ENCODE measurements around the gene EEF2. TPM values are rescaled to one million over a fixed set of nuclear protein-coding genes. Genes with fewer than 3 reads are reported as not detected.
A peak's percentile ranks its signal among the peaks of the same experiment; 100 is the strongest.

Gene EEF2
- 1,000 to 10,000 TPM; 1,701 to 2,714 (median 2,440) TPM for total RNA-seq

- Histone ChIP-seq H3K9me3 (no peaks in the 10 kb centered on the region), H3K27me3 (no peaks in the 10 kb centered on the region), H3K36me3 (peaks cover 0 to 43% of the 10 kb centered on the region in 2 donors), H3K27ac (peak within 1 kb of the TSS; percentile 89 to 100 (median 92)), H3K4me3 (peak within 1 kb of the TSS; percentile 79 to 99 (median 80)), H3K4me1 (peaks cover 39 to 44% of the 10 kb centered on the region in 2 donors)
- DNase-seq = peak; percentile 77 to 86
- TF ChIP-seq, protein P1, sequence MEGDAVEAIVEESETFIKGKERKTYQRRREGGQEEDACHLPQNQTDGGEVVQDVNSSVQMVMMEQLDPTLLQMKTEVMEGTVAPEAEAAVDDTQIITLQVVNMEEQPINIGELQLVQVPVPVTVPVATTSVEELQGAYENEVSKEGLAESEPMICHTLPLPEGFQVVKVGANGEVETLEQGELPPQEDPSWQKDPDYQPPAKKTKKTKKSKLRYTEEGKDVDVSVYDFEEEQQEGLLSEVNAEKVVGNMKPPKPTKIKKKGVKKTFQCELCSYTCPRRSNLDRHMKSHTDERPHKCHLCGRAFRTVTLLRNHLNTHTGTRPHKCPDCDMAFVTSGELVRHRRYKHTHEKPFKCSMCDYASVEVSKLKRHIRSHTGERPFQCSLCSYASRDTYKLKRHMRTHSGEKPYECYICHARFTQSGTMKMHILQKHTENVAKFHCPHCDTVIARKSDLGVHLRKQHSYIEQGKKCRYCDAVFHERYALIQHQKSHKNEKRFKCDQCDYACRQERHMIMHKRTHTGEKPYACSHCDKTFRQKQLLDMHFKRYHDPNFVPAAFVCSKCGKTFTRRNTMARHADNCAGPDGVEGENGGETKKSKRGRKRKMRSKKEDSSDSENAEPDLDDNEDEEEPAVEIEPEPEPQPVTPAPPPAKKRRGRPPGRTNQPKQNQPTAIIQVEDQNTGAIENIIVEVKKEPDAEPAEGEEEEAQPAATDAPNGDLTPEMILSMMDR (IDR thresholded peaks at IDR 0.05 in 4 of 5, conservative IDR thresholded peaks at IDR 0.05 in 1 of 5) = peak in 1 of 5 experiments; percentile 28
- peak; percentile 100 for TF ChIP-seq POLR2A (IDR thresholded peaks at IDR 0.05)
- intact Hi-C loops (cut with DNase I; ENCODE audit: low total_unique reads) = loop anchor here (1.0 to 10.0 kb wide), 7 partner anchors 14 to 360 kb away; partner anchors contain the start of genes ANKRD24, DAPK3, MAP2K2 and MPND
- in situ Hi-C loops (cut with MboI; ENCODE audit: low sequenced_read_pairs in 4 of 4) = loop anchor here in 1 of 4 donors (10.0 kb wide), 1 partner anchor 80 kb away; the partner anchor contains the start of gene ZBTB7A
- peak; percentile 49 to 61 for ATAC-seq
These were observed at the start of gene EEF2 for GRCh38 chr19:3984908-3985642. Gene EEF2 (minus strand): TSS chr19:3985463. CDS start chr19:3985380, 83 bp downstream.

GRCh38 chr19:4034048-4035017 lies 49.1 kb upstream of the EEF2 start:
- Histone ChIP-seq H3K9me3 (no peaks in the 10 kb centered on the region), H3K4me3 (no peak overlapping the region), H3K36me3 (peaks cover 0 to 40% of the 10 kb centered on the region in 2 donors), H3K27me3 (no peaks in the 10 kb centered on the region), H3K27ac (no peak overlapping the region), H3K4me1 (no peaks in the 10 kb centered on the region)
- intact Hi-C loops (cut with DNase I; ENCODE audit: low total_unique reads) = no loop called here
- in situ Hi-C loops (cut with MboI; ENCODE audit: low sequenced_read_pairs in 4 of 4) = no loop called here
- TF ChIP-seq, protein P1 (IDR thresholded peaks at IDR 0.05 in 4 of 5, conservative IDR thresholded peaks at IDR 0.05 in 1 of 5) = no peak
- no peak for TF ChIP-seq POLR2A (IDR thresholded peaks at IDR 0.05)
- DNase-seq (no peak), ATAC-seq (no peak)

- DNase-seq (no peak), ATAC-seq (no peak)
- H3K36me3 ChIP-seq = peaks cover 0 to 50% of the 10 kb centered on the region in 2 donors
- H3K4me3 ChIP-seq = no peak overlapping the region
- H3K27ac ChIP-seq = no peak overlapping the region
- intact Hi-C loops (cut with DNase I; ENCODE audit: low total_unique reads) = no loop called here
- TF ChIP-seq, protein P1 (IDR thresholded peaks at IDR 0.05 in 4 of 5, conservative IDR thresholded peaks at IDR 0.05 in 1 of 5) = no peak
- no peak for TF ChIP-seq POLR2A (IDR thresholded peaks at IDR 0.05)
- H3K4me1 ChIP-seq = no peaks in the 10 kb centered on the region
- H3K27me3 ChIP-seq = no peaks in the 10 kb centered on the region
- in situ Hi-C loops (cut with MboI; ENCODE audit: low sequenced_read_pairs in 4 of 4) = no loop called here
- no peaks in the 10 kb centered on the region for H3K9me3 ChIP-seq
These were observed 48.0 kb upstream of the EEF2 start for GRCh38 chr19:4033028-4033956.

- in situ Hi-C loops (cut with MboI; ENCODE audit: low sequenced_read_pairs in 4 of 4) = no loop called here
- Histone ChIP-seq H3K27ac (no peak overlapping the region), H3K36me3 (peaks cover 0 to 46% of the 10 kb centered on the region in 2 donors), H3K4me1 (no peaks in the 10 kb centered on the region), H3K27me3 (no peaks in the 10 kb centered on the region), H3K9me3 (no peaks in the 10 kb centered on the region), H3K4me3 (no peak overlapping the region)
- ATAC-seq = no peak
- intact Hi-C loops (cut with DNase I; ENCODE audit: low total_unique reads) = no loop called here
- TF ChIP-seq POLR2A (IDR thresholded peaks at IDR 0.05) = no peak
- TF ChIP-seq, protein P1 (IDR thresholded peaks at IDR 0.05 in 4 of 5, conservative IDR thresholded peaks at IDR 0.05 in 1 of 5) = no peak
- no peak for DNase-seq
These were observed 47.2 kb upstream of the EEF2 start for GRCh38 chr19:4032436-4032835.
